GM19452 (cell line): ENCODE results near the gene ITPRID1.

ENCODE experiments used
- ATAC-seq: cut with Tn5 transposase; IDR thresholded peaks from one replicate; pipeline ENCODE4 v1.9.1; 2021; ENCODE audit not compliant: unreplicated experiment

Gene ITPRID1

DNA sequence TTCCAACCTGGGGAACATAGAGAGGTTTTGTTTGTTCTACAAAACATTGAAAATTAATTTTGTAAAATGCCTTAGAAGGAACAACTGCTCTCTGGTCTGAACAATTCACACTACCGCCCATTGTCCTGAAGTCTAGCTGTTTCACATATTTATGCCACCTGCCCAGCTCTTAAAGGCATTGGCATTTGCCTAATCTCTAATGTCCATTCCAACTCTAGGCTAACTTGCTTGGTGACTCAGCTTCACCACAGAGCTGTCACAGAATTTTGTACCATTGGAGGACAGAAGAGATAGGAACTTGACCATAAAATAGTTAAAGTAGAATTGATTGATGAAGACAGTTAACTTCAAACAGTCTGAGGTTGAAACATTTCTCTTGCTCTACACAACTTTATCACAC is 119.6 kb downstream of the ITPRID1 start:
- ATAC-seq, result no peak

DNA sequence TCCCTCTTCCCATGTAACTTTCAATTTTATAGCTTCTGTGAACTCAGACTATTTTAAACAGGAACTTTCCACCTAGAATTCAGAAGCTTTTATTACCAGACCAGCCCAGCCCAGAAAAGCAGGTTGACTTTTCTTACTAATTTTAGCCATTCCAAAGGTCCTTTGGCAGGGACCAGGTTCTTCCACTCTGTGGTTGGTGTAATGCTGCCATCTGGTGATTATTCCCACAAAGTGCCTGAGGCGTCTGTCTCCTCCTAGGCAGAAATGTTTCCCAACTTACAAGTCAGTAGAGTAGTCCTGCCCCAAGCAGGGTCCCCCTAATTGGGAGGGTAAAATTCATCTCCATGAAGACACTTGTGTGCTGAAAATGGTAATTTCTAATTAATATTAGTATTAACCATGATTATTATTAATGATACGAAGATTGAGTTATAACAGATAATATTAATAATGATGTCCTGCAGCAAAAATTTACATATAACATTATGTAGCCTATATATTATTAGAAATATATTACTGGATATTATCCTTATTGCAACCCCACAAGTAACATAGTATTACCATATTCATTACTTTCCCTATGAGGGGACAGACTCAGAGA is 120.1 kb downstream of the ITPRID1 start:
- ATAC-seq, result no peak

DNA sequence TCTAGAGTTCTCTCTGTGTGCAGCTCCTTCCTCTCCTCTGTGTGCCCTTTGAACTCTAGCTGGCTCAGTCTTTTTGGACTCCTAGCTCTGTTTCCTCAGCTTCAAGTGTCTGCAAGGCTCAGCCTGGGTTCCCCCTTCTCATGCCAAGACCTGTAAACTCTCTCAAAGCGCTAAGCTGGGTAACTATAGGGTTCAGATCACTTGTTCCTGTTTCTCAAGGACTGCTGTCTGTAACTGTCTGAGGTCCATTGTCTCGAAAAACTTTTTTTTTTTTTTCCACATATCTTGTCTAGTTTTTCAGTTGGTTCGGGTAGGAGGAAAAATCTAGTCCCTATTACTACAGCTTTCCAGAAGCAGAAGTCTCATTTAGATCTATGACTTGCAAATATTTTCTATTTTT is 126.5 kb downstream of the ITPRID1 start:
- ATAC-seq, result no peak

DNA sequence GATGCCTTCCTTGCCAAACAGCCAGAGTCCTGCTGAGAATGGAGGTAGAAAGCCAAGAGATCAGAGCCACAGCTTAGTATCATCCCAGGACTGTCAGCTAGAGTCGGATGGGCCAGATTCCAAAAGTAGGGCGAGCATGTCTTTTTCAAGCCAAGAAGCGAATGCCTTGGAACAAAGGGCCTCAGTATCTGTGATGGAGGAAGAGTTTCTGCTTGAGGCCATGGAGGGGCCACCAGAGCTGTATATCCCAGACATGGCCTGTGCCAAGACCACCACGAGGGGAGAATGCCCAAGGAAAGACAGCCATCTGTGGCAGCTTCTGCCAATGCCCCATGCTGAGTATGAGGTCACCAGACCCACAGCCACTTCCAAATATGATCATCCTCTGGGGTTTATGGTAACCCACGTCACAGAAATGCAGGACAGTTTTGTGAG is 128.8 kb downstream of the ITPRID1 start:
- no peak for ATAC-seq

DNA sequence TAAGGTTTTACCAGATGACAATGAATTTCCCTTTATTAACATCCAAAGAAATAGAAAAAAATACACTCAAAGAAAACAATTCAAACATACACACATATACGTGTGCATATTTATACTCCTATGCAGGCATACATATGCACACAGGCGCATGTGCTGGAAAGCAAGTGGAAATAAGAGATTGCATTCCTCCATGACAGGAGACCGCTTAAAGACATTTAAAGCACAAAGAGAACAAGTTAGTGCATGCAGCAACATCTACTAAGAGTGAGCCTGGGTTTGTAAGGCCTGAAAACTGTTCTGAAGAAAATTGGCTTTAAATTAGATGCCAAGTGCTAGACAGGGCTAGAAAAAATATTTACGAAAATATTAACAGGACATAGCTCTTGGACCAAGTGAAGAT is 133.1 kb downstream of the ITPRID1 start:
- ATAC-seq, result no peak

DNA sequence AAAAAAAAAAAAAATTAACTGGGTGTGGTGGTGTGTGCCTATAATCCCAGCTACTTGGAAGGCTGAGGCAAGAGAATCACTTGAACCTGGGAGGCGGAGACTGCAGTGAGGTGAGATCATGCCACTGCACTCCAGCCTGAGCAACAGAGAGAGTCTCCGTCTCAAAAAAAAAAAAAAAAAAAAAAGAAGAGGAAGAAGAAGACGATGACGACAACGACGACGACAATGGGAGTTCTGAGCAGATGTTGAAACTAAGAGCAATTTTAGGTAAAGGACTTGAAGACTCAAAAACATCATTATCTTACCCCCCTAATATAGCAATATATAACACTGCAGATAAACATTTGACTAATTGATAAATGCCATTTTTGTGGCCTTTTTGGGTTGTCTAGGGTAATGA is 133.6 kb downstream of the ITPRID1 start:
- ATAC-seq, result no peak

DNA sequence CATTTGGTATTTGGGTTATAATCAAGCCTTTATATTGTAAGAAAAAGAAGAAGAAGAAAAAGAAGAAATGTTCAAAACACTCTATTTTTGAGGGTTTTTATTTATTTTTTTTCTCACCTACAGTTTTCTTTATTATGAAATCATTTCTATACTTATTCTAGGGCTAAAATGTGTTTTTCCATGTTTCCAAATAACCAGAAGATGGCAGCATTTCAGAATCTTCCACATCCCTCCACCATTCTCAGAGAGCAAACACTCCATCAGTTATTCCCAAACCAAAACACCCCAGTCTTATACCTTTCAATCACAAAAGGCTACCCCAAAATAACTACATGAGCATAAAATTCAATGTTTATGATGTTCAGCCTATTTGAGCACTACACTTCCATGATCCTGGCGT is 134.4 kb downstream of the ITPRID1 start:
- ATAC-seq, result no peak

DNA sequence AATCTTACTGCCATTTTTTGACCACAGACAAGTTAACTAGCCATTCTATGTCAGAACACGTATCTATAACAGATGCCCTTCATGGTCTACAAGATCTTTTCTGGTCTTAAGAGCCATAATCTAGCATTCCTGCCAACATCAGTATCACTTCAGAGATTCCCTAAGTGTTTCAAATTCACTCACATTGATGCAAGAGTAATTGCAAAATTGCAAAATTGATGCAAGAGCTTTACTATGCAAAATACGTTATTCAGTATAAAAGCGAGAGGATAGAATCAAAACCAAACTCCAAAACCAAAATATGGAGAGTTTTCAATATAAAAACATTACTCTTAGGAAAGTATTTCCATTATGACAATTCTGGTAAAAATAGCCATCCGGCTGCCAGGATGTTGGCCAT is 135.0 kb downstream of the ITPRID1 start:
- no peak for ATAC-seq

DNA sequence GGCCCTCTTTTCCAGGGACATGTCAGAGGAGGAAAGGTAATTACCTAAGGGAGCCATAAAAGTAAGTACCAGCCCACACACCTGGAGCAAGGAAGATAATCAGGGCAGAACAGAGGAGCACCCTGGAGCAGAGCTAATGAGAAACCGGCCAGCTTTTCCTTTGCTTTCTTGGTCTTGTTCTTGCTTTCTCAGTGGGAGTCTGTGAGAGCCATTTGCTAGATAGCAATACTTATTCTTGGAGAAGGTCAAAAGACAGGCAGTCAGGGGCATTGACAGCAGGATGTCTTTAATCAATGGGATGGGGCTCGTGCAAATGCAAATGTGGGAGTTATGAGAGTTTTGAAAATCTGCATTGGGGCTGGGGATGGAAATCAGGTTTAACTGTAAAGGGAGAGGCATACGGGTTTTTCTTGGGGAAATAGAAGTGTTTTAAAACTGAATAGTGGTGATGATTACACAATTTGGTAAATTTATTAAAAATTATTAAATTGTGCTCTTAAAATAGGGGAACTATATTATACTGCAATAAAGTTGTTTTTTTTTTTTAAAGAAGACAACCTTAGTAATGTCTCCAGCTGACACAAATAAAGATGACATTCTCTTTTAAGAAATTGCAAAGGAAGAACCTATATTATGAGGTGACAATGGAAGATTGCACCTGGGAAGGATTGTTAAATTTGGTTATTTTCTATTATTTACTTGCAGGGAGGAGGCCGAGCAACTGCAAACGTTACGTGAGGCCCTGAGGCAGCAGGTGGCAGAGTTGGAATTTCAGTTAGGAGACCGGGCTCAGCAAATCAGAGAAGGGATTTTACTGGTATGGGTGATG is 137.6 kb downstream of the ITPRID1 start:
- ATAC-seq, result no peak

DNA sequence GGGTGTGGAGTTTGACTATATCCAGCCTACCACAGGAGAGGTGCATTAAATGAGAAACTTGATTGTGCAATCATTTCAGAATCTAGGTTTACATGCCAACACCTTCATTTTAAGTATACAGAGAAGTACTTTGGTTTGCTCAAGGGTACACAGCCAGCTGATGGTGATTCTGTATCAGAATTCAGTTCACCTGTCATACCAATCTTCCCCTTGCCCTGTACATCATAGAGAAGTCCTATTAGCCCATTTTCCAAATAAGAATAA is 138.1 kb downstream of the ITPRID1 start:
- ATAC-seq, result no peak

DNA sequence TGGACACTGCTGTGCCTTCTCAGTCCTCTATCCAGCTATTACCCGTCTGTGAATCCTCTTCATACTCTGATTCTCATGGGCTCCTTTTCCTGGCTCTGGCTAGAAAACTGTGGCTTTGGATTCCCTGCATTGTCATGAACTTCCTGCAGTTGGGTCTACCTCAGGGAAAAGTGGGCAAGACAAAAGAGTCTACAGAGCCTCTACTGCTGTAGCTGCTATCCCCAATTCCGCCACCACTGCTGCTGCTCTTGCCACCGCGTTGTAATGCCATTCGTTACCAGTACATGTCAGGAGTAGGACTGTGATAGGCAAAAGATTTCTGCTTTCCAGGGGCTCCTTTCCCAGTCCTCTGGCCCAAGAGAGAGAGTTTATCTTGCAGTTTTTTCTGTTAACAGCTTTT is 149.2 kb downstream of the ITPRID1 start:
- ATAC-seq, result no peak

DNA sequence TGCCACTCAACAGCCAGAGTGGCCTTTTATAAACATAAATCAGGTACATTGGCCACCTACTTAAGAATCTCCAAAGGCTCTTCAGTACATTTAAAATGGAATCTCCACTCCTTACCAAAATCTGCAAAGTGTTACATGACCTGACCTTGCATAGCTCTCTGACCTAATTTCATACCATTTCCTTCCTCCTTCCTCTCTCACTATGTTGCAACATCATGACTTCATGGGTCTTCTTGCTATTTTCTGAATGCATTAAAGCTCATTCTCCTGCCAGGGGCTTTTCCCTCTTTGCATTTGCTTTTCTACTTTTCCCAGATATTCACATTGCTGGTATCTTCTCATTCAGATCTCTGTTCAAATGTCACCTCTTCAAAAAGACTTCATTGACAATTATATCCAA is 151.0 kb downstream of the ITPRID1 start:
- ATAC-seq, result no peak

DNA sequence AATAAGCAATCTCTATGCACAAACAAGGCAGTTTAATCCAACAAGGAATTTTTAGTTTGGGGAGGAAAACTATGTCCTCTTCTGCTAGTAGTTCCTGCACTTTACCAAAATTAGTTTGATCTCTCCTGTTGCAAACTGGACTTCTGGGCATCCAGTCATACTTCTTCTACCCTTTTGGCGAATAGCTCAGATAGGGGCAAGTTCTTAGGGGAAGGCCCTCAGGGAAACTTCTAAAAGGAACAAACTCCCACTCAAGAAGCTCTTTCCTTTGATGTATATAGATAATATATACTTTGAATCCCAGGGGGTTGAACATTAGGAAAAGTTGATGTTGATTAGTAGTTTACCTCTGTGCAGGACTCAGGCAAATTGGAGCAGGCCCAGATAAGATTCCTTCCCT is 151.7 kb downstream of the ITPRID1 start:
- ATAC-seq, result no peak

DNA sequence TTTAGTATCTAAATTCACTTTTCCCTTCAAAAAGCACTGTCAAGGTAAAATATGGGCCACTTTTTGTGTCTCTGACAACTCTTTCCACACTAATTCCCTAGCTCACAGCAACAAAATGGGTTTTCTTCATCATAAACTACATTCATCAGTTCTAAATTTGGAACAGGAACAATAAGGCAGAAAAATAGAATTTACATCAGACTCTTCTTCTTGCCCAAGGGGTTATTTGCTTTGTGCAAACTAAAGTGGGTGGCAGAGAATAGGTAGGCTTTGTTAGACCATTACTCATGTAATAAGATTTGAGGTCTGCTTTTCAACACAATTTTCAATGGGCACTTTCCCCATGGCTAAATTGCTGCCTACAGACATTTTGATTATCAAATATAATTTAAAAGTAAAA is 155.6 kb downstream of the ITPRID1 start:
- no peak for ATAC-seq

DNA sequence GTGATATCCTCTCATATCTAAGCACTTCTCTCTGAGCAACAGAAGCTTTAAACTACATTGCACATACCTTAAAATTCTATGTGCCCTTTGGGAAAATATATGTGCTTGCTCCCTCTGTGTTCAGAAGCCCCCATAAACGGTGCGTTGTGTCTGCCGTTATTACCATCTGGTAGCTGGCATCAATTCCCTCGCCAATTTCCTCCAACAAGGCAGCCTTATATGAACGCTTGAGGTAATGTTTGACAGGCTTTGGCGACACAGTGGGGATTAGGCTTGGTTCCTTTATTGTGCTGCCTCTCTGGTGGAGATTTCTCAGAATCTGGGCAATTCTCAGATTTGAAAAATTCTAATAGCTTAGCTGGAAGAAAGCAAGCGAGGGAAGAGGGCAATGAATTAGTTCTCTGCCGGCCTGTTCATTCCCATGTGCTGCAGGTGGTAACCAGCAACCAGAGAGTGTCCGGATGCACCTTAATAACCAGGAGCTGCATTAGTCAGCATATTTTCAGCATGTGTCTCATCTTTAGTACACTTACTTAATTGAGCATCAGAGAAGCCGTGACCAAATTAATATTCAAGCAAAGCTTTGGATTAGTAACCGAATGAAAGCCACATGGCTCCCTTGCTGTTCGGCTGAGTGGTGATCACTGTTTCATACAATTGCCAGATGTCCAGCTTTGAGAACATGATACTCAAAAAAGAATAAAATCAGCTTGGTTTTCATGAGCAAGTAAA is 165.8 kb downstream of the ITPRID1 start:
- ATAC-seq, result no peak

DNA sequence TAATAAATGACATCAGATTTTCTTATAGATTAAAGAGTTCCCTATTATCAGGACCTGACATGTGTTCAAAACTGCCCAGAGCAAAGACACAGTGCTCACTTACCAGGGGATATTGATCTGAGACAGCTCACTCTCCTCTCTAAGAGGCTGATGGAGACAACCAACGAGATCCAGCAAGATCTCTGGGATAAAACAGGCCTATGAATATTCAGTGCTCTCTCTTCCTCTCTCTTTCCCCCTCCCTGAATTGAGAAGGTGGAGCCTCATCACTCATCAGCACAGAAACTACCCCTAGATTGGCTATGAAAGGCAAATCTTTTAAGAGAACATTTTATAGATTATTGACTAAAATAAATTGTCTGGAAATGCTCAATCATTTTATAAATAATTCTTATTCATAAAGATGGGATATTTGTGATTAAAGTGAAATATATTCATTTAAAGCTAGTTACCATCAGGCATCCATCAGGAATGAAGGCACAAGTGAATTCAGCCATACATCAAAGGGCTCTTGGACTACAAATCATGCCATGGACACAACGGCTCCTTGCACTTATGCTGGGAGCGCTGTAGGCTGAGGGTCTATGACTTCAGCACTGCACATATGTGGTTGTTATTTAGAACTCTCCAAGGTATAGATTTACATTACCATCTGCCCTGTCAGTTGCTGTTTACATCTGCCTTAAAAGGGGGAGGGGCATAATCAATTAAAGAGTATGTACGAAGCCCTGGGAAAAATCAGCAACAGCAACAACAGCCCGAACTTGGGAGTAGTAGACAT is 169.7 kb downstream of the ITPRID1 start:
- no peak for ATAC-seq

DNA sequence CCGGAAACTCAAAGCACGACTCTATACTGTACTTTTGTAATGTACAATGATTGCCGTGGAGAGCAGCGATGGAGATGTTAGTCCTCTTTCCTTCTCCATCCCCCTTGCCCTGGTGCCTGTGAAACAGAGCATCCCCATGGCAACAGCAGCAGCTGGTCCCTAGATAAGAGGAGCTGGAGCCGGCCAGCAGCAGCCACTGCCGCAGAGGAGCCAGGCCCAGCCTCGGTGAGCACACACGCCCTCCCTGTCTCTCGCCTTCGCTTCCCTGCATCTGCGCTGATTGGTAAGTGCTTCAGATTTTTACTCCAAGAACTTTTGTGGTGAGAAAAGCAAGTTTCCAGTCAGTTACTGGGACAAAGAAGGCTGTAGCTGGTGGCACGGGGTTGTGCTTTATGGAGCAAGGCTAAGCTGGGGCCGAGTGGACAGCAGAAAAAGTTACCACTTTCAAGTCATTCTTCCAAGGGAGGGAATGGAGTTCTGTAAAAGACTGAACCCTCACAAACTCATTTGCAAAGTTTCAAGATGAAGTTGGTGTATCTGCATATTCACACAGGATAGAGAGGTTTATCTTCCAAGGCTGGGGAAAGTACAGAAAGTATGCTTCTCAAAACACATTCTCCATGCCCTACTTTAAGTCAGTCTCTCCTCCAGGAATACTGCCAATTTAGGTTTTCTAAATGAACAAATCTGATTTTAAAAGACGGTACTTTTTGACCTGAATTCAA is 173.3 kb downstream of the ITPRID1 start, which contains the start of gene PPP1R17:
PPP1R17 (plus strand) TSS at position 192 of the 725 bp plus-strand sequence. CDS start 5,227 bp downstream, outside the sequence.
- no peak for ATAC-seq

DNA sequence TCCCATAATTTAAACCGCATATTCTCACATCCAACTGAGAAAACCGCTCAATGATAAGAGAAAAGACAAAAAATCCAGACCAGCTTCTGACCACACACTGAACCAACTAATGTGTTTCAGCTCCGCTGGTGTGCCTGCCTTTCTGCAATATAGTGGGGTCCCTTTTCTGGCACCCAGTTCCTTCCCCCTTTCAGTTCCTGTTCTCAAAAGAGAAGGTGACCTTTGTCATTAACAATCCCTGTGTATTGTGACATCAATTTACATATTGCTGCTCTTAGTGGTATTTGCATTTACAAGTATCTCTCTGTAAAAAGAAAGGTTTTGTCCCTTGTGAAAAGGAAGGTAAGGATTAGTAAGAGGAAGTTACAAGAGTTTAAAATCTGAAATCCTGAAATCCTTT is 174.5 kb downstream of the ITPRID1 start:
- ATAC-seq, result peak; percentile 88

DNA sequence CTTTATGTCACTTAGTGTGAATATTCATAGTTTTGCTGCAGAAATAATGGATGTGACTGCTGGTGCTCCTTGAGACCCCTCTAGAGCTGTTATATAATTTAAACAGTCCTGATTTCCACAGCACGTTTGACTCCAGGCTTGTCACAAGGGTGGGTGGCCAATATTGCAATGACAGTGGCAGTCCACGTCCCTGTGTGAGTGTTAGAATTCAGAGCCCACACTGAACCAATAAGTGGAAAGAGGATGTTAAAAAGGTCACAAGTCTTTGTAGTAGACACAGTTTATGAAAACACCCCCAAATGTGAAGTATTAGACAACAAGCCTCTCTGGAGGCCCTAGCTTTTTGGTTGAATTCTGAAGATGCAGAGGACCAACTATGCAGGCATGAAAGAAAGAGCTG is 175.1 kb downstream of the ITPRID1 start:
- no peak for ATAC-seq

DNA sequence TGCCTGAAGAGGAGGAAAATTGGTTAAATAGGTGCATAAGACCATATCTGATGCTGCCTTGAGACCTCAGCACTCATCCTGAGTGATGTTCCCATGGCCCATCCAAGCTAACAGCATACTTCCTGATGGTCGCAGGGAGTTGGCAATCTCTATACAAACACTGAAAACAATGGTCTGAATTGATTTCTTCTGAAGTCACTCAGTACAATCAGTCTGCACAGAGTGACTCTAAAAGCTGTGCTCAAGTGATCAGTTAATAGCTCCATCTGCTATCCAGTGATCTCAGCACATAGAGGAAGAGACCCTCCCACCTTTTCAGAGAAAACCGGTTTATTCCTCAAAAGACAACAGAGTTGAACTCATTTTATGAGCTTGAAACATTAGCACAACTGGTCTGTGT is 177.0 kb downstream of the ITPRID1 start:
- no peak for ATAC-seq

DNA sequence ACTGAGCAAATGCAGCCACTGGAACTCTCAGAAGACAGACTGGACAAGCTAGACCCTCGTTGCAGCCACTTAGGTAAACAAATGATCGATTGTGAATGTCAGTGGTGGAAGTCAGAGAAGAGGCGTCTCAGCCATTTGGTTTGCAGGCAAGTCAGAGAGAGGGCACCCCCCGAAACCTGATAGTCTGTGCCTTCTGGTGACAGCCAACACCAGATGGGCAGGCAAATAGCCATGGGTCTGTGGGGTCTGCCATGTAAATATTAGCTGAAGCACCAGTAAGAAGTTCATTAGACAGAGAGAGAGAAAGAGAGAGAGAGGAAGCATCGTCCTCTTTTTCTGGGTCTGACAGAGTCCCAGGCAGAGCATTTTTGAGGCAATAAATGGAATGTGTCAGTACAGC is 178.6 kb downstream of the ITPRID1 start:
- ATAC-seq, result no peak
